ENCODE data around the gene CDCA3.

GRCh38 chr12:6834254-6834653 lies 16.8 kb downstream of the CDCA3 start:
- TF ChIP-seq CTCF (IDR thresholded peaks at IDR 0.05), result no peak
- no peak for TF ChIP-seq POLR2A (IDR thresholded peaks at IDR 0.05)

Data from lower leg skin (tissue), 3 donors.